ENCODE measurements around the gene POLE. TPM values are rescaled to one million over a fixed set of nuclear protein-coding genes. Genes with fewer than 3 reads are reported as not detected.

POLE gene, protein sequence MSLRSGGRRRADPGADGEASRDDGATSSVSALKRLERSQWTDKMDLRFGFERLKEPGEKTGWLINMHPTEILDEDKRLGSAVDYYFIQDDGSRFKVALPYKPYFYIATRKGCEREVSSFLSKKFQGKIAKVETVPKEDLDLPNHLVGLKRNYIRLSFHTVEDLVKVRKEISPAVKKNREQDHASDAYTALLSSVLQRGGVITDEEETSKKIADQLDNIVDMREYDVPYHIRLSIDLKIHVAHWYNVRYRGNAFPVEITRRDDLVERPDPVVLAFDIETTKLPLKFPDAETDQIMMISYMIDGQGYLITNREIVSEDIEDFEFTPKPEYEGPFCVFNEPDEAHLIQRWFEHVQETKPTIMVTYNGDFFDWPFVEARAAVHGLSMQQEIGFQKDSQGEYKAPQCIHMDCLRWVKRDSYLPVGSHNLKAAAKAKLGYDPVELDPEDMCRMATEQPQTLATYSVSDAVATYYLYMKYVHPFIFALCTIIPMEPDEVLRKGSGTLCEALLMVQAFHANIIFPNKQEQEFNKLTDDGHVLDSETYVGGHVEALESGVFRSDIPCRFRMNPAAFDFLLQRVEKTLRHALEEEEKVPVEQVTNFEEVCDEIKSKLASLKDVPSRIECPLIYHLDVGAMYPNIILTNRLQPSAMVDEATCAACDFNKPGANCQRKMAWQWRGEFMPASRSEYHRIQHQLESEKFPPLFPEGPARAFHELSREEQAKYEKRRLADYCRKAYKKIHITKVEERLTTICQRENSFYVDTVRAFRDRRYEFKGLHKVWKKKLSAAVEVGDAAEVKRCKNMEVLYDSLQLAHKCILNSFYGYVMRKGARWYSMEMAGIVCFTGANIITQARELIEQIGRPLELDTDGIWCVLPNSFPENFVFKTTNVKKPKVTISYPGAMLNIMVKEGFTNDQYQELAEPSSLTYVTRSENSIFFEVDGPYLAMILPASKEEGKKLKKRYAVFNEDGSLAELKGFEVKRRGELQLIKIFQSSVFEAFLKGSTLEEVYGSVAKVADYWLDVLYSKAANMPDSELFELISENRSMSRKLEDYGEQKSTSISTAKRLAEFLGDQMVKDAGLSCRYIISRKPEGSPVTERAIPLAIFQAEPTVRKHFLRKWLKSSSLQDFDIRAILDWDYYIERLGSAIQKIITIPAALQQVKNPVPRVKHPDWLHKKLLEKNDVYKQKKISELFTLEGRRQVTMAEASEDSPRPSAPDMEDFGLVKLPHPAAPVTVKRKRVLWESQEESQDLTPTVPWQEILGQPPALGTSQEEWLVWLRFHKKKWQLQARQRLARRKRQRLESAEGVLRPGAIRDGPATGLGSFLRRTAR (N-terminal part only)
- 91.7 and 96.1 TPM in 2 replicates for total RNA-seq (2014; rRNA removed)
- percentile 63 among the genes with signal in this experiment for Bru-seq, nascent RNA
- percentile 79 among the genes with signal in this experiment for BruChase-seq, experiment 1, labeled RNA remaining after a 6-hour chase
- percentile 64 among the genes with signal in this experiment for BruChase-seq, experiment 2, labeled RNA remaining after a 2-hour chase
- long read RNA-seq, partial matches to known transcripts = 18 of 37 reads
- long read RNA-seq, other reads (novel, unspliced or antisense) = 13 of 37 reads

DNA sequence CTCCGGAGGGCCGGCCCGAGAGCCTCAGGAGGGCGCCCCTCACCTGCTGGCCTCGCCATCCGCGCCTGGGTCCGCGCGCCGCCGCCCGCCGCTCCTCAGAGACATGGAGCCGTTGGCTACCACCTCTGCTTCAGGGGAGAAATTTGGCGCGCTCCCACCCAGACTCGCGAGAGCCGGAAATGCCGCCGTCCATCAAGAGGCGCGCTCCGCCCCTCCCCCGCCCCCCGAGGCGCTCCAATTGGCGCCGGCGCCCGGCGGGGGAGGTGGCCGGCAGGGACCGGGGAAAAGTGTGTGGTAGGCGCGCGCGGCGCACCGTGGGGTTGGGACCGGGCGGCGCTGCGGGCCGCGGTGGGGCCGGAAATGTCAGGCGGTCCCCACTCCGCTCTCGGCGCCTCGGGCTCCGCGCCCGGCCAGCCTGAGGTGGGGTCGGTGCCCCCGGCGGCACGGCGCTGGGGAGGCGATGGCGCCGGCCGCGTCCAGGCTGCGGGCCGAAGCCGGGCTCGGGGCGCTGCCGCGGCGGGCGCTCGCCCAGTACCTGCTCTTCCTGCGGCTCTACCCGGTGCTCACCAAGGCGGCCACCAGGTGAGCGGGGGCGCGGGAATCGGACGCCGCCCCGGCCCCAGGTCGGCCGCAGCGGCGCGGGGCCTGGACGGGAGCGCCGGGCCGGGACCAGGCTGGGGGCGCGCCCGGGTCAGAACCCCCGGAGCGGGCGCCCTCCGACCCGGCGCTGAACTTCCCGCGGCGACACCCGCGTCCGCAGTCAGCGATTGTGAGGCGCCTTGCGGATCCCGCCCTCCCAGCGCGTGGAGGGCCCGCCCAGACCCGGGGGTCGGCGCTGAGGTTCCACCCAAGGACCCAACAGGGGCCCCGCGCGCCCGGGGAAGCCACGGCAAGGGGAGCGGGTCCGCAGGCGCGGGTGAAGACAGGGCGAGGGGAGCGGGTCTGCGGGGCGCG, at the start of gene POLE, which contains the start of gene PXMP2:
TSS of gene POLE (minus strand) at position 132 of the 954 bp plus-strand sequence. CDS start at position 105, 27 bp downstream.
TSS of gene PXMP2 (plus strand) at position 377 of the 954 bp plus-strand sequence. CDS start at position 461, 84 bp downstream.
- peaks cover 16% of the 10 kb centered on the region for H3K4me1 ChIP-seq (ENCODE audit: insufficient read depth, low read length)
- peak within 1 kb of the TSS; percentile 81 for H3K4me3 ChIP-seq (ENCODE audit: low read length)
- H3F3A ChIP-seq (ENCODE audit: low read length, unreplicated experiment) = no peaks in the 10 kb centered on the region
- H3K36me3 ChIP-seq (ENCODE audit: low read depth, low read length) = peaks cover 11% of the 10 kb centered on the region; the same call in 1 of the 2 replicates
- no peak within 1 kb of the TSS for H3K27ac ChIP-seq (ENCODE audit: low read length)
- H3K4me2 ChIP-seq (ENCODE audit: low read length) = peak within 1 kb of the TSS; percentile 88
- DNase-seq (peak; percentile 99), ATAC-seq (peak; percentile 94)
- TF ChIP-seq EZH2 (IDR thresholded peaks at IDR 0.05; ENCODE audit: low read length, unreplicated experiment) (no peak), EZH2phosphoT487 (IDR thresholded peaks at IDR 0.05; ENCODE audit: borderline replicate concordance, low read length) (no peak)
- TF ChIP-seq, protein P1, sequence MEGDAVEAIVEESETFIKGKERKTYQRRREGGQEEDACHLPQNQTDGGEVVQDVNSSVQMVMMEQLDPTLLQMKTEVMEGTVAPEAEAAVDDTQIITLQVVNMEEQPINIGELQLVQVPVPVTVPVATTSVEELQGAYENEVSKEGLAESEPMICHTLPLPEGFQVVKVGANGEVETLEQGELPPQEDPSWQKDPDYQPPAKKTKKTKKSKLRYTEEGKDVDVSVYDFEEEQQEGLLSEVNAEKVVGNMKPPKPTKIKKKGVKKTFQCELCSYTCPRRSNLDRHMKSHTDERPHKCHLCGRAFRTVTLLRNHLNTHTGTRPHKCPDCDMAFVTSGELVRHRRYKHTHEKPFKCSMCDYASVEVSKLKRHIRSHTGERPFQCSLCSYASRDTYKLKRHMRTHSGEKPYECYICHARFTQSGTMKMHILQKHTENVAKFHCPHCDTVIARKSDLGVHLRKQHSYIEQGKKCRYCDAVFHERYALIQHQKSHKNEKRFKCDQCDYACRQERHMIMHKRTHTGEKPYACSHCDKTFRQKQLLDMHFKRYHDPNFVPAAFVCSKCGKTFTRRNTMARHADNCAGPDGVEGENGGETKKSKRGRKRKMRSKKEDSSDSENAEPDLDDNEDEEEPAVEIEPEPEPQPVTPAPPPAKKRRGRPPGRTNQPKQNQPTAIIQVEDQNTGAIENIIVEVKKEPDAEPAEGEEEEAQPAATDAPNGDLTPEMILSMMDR (conservative IDR thresholded peaks at IDR 0.05; ENCODE audit: low read depth, low read length) = no peak
- ChIA-PET CTCF (no interaction called here), POLR2A (ENCODE audit: unreplicated experiment) (no interaction called here)
- no peaks in the 10 kb centered on the region for H3K9me3 ChIP-seq (ENCODE audit: low read length)
- H4K20me1 ChIP-seq (ENCODE audit: low read length) = peaks cover 16% of the 10 kb centered on the region; the same call in 1 of the 2 replicates
- intact Hi-C loops (cut with micrococcal nuclease) = loop anchor here (5.0 kb wide), 1 partner anchor 75 kb away; the partner anchor contains the start of gene ANKLE2
- H3K9ac ChIP-seq (ENCODE audit: low read length) = peak within 1 kb of the TSS; percentile 91
- no peaks in the 10 kb centered on the region for H3K9me2 ChIP-seq (replicated peaks; ENCODE audit: low read length)
- BruUV-seq (replicated peaks) = no TSS peak
- H3K79me2 ChIP-seq (ENCODE audit: low read length) = peaks cover 34% of the 10 kb centered on the region
- no peaks in the 10 kb centered on the region for H3K27me3 ChIP-seq (ENCODE audit: low read length)
- H2AFZ ChIP-seq (ENCODE audit: low read length) = peak within 1 kb of the TSS; percentile 71

DNA sequence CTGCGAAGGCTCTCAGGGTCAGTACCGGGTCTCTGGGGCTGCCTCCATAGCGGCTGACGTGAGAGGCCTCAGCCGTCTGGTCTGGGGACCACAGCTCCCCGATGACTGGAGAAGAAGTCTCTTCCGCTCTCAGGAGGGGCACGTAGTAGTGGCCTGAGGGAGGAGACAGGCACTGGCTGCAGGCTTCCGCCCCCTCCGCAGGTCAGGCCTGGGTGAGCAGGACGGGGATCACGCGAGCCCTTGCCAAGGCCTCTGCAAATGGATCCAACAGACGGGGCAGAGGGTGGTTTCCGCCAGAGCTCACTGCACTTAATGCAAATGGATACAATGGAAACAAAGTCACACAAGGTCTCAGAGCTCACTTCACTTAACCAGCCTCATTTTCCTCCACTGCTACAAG, 49.8 kb upstream of the POLE start:
- Histone ChIP-seq H3K27me3 (ENCODE audit: low read length) (no peaks in the 10 kb centered on the region), H3K9me3 (ENCODE audit: low read length) (no peaks in the 10 kb centered on the region), H3K27ac (ENCODE audit: low read length) (no peak overlapping the region), H3K9me2 (replicated peaks; ENCODE audit: low read length) (no peaks in the 10 kb centered on the region), H3K9ac (ENCODE audit: low read length) (no peak overlapping the region), H4K20me1 (ENCODE audit: low read length) (0 out of 2 replicates have a peak, but pooled peaks cover 8% of the 10 kb centered on the region), H3K79me2 (ENCODE audit: low read length) (no peaks in the 10 kb centered on the region), H3K36me3 (ENCODE audit: low read depth, low read length) (peaks cover 78% of the 10 kb centered on the region), H2AFZ (ENCODE audit: low read length) (no peak overlapping the region), H3K4me3 (ENCODE audit: low read length) (no peak overlapping the region), H3K4me1 (ENCODE audit: insufficient read depth, low read length) (no peaks in the 10 kb centered on the region), H3K4me2 (ENCODE audit: low read length) (no peak overlapping the region), H3F3A (ENCODE audit: low read length, unreplicated experiment) (no peaks in the 10 kb centered on the region)
- intact Hi-C loops (cut with micrococcal nuclease) = no loop called here
- TF ChIP-seq EZH2phosphoT487 (IDR thresholded peaks at IDR 0.05; ENCODE audit: borderline replicate concordance, low read length) (no peak), EZH2 (IDR thresholded peaks at IDR 0.05; ENCODE audit: low read length, unreplicated experiment) (no peak)
- TF ChIP-seq, protein P1 (conservative IDR thresholded peaks at IDR 0.05; ENCODE audit: low read depth, low read length) = no peak
- BruUV-seq (replicated peaks) = no TSS peak
- no peak for ATAC-seq
- POLR2A ChIA-PET (ENCODE audit: unreplicated experiment) = no interaction called here
- DNase-seq = no peak
- CTCF ChIA-PET = no interaction called here
